Stimulated activated CD8-positive, alpha-beta memory T cell treated with anti-CD3 and anti-CD28 coated beads, Interleukin-7, amount 100 ng/mL, for 4 hours (primary cell): ENCODE data around the gene TROAP.
"Not testable (repeated sequence)": the region's sequence is repeated elsewhere in the genome, so short reads cannot be mapped to it uniquely, and the experiment has no call there.

ENCODE experiments used
- DNase-seq, 2 donors: peaks; one replicate each; pipeline ENCODE4 v3.0.0-alpha.2; 2020; ENCODE audit warnings: low read depth in 2 of 2

The TROAP gene

GRCh38 chr12:49330631-49331379 is 7.8 kb downstream of the TROAP start:
- no peak for DNase-seq

DNA sequence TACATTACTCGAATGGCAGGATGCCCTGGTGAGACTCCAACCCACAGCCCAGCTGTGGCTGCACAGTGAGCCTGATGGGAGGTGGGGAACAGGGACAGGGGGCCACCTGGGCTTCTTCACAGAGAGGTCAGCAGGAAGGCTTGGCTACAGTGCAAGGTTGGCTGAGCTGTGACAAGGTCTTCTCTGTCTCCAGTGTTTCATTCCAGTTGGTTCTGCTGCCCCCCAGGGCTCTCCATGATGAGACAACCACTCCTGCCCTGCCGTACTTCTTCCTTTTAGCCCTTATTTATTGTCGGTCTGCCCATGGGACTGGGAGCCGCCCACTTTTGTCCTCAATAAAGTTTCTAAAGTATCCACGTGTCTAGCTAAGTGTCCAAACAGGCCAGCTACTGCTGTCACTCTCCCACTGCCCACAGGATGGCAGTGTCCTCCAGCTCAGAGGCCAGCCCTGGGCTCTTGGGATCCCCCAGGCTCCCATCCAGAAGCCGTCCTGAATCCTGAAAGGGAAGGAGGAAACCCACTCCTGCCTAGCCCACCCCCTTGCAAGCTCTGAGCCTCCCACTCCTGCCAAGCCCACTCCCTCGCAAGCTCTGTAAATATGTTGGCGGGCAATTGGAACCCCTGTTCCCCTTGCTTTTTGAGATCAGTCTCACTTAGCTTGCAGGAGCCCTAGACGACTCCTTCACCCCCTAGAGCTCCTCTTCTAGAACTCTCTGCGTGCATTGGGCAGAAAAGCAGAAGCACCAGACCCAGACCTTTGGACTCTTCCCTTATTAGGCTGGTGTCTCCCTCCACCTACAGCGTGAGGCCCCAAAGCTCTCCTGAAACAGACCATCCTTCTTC is 8.5 kb downstream of the TROAP start:
- no peak for DNase-seq

GRCh38 chr12:49332441-49332861 is 9.4 kb downstream of the TROAP start:
- DNase-seq: no peak

GRCh38 chr12:49332891-49333371 is 9.9 kb downstream of the TROAP start:
- DNase-seq: no peak

DNA sequence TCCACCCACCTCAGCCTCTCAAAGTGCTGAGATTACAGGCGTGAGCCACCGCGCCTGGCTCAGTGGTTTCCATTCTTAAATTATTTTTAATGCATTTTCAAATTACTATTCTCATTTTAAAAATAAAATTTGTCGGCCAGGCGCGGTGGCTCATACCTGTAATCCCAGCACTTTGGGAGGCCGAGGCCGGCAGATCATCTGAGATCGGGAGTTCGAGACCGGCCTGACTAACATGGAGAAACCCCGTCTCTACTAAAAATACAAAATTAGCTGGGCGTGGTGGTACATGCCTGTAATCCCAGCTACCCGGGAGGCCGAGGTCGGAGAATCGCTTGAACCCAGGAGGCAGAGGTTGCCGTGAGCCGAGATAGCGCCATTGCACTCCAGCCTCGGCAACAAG is 10.7 kb downstream of the TROAP start:
- DNase-seq: not testable (repeated sequence)

DNA sequence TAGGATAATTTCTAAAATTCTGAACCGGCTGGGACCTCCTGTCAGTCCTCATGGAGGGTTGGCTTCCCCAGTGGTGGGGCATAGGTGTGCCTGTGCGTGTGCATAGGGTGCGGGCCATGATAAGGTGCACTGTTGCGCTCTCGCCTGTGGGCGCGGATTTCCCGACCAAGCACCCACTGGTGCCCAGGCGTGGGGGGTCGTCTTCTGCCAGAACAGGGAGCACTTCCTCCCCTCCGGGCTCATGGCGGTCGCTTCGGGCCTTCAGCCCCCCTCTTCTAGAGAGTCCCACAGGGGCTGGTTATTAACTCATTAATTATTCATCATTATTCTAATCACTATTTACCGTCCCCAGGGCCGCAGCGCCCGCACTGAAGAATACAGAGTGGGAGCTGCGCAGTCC is 11.2 kb downstream of the TROAP start:
- DNase-seq: no peak

DNA sequence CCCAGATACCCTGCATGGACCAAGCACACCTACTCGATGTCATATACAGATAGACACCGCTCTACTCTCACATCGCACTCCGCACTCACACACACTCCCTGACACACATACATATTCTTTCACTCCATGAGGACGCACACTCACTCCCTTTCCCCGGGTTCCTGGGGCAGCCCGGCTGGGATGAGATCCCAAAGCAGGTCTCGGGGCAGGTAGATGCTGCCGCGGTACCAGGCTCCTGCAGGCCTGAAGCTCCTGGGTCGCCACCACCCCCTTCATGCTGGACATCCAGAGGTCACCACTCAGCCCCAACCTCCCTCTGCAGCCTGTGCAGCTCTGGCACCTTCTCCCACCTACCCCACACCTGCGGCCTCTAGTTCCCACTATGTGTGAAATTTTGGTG is 11.6 kb downstream of the TROAP start:
- DNase-seq: no peak

- no peak for DNase-seq
Measured at GRCh38 chr12:49335118-49335954, 12.3 kb downstream of the TROAP start.

- no peak for DNase-seq
Measured at GRCh38 chr12:49335955-49336644, 13.0 kb downstream of the TROAP start.

- peak; percentile 74 to 80 for DNase-seq
Measured at GRCh38 chr12:49336645-49337584, 13.9 kb downstream of the TROAP start, which contains the start of gene C1QL4. C1QL4 (minus strand) TSS chr12:49337188; CDS start chr12:49336477, 711 bp downstream.

GRCh38 chr12:49338830-49339463 is 15.9 kb downstream of the TROAP start:
- DNase-seq: no peak

DNA sequence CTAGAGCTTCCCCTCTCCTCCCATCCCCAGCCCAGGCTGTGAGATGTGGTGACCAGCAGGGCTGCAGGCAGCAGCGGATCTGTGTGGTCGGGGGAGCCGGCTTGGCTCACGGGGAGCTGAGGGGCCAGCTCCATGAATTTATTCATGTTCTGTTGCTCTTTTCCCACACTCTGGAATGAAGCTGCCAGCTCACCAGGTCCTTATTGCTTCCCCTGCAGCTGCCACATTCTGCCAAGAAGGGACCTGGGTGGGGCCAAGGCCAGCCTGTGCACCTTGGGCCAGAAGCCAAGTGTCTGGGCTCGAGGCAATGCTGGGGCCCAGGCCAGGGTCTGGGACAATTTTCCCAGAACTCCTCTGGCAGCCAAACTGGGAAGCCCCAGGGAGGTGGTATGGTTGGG is 16.4 kb downstream of the TROAP start:
- DNase-seq: no peak

DNA sequence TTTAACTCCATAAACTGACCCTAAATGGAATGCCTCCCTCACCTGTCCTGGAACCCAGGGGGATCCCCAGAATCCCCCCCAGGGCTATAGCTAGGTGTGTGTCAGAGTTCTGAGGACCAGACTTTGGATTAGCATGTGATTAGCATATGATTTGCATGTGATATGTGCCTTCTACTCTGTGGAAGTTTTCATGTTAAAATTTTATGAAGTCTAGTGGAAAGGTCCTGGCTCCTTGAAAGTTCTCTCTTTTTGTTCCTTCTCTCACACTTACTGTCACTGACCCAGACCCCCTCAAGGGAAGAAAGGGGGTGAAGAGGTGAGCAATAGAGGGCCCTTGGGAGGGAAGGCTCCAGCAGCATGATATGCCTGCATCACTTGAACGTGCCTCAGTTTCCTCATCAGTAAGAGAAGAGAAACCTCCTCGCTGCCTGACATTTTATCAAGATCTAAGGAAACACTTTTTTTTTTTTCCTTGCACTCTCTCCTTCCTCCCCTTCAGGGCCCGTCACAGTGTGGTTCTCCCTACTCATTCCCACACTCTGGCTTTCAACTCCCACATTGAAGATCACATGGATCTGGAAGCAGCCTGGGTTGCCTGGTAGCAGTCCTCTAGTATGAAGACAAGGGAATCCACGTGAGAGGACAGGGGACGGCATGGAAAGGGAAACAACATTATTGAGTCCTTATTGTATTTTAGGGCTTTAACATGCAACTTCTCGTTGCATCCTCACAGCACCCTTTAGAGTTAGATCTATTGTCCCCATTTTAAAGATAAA is 17.2 kb downstream of the TROAP start:
- DNase-seq: no peak

DNA sequence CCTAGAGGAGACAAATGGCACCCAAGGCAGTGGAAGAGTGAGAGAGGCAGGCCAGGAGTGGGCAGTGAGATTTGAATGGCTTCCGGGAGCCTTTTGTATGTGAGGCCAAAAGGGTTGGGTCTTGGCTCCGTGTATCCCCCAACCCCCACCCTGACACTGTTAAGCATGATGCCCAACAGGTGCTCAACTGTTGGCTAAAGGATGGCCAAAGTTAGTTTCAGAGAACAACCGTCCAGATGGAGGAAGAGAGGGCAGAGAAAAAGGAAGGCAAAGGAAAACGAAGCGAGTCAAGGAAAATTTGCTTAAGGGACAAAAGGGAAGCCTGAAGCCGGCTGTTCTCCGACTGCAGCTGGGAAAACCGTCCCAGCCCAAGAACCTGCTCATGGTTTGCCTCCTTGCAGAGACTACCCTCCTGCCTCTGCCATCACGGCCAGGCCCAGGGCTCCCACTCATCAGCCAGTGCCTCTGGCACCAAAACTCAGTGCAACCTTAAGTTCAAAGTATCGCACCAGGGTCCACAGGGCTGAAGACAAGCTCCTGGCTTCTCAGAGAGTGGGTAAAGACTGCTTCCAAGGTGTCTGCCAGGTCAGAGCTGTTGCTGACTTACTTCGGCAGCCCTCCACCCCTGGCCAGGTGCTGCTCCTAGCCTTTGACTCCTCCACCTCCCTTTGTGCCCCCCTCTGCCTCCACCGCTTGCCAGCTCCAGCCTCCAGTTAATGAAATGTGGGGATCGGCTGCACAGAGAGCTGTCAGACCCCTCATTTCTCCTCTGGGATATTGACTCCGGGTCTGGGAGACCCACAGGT is 18.1 kb downstream of the TROAP start:
- no peak for DNase-seq

- no peak for DNase-seq
Measured at GRCh38 chr12:49341777-49342065, 18.7 kb downstream of the TROAP start.

DNA sequence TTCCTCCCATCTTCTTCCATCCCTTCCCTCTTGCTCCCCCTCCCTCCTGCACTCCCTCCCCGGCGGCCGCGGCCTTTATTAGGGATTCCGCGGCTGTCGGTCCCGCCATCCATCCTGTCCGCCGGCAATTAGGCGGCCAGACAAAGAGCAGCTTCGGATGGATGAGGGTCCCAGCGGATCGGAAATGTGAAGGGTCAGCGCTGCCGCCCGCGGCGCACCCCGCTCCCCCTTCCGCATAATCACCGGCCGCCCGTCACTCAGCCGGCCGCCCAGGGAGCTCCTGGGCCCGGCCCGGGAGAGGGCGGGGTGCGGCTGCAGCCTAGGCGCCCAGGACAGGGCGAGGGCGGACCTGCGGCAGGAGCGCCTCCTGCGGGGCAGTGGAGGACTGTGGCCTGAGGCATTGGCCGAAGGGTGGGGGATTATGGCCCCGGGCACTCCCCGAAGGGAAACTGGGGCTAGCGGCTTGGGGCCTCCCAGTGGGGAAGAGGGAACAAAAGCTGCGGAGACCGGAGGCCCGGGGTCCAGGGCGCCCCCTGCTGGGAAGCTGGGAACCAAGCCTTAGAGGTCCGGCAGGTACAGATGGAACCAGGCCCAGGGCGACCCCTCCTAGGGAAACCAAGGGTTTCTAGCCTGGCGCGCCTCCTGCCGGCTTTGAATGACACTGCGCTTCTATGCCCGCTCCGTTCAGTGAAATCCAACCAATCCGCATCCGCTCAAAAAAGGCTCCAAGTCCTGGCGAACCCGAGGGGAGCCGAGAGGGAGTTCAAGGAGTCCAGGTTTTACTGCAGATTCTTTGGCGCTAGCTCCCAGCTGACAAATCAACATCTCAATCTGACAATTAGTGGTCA is 19.2 kb downstream of the TROAP start:
- peak; percentile 40 to 55 for DNase-seq
